ENCODE measurements around the gene JMJD8.
A peak's percentile ranks its signal among the peaks of the same experiment; 100 is the strongest.

Gene JMJD8

GRCh38 chr16:728131-728889 lies 44.2 kb upstream of the JMJD8 start (continued):
- TF ChIP-seq ZNF2 (tag by site-specific recombination; IDR thresholded peaks at IDR 0.05) (peak; percentile 61; the same call in 1 of the 2 replicates), ZFHX2 (tag by site-specific recombination; conservative IDR thresholded peaks at IDR 0.05) (peak; percentile 43; the same call in 1 of the 2 replicates), ZNF514 (tag by site-specific recombination; IDR thresholded peaks at IDR 0.05) (no peak), ZNF133 (tag by site-specific recombination; IDR thresholded peaks at IDR 0.05) (no peak), EGR2 (tag by site-specific recombination; IDR thresholded peaks at IDR 0.05; ENCODE audit: low read depth) (peak; percentile 11; the same call in 1 of the 2 replicates), ZNF76 (tag by site-specific recombination; IDR thresholded peaks at IDR 0.05; ENCODE audit: borderline replicate concordance, low read depth) (no peak), ZBTB26 (tag by site-specific recombination; optimal IDR thresholded peaks at IDR 0.05) (peak; percentile 86), SP2 (tag by site-specific recombination; IDR thresholded peaks at IDR 0.05) (peak; percentile 73), TCF7L2 (IDR thresholded peaks at IDR 0.05; ENCODE audit: borderline replicate concordance, low read depth, low read length) (no peak), ZNF157 (tag by site-specific recombination; IDR thresholded peaks at IDR 0.05) (no peak), ZFP37 (tag by site-specific recombination; IDR thresholded peaks at IDR 0.05) (no peak), SCRT2 (tag by site-specific recombination; IDR thresholded peaks at IDR 0.05) (no peak), ZNF777 (tag by site-specific recombination; IDR thresholded peaks at IDR 0.05; ENCODE audit: borderline replicate concordance) (no peak), GLIS1 (tag by site-specific recombination; IDR thresholded peaks at IDR 0.05) (peak; percentile 33; the same call in 1 of the 2 replicates), HIC1 (tag by site-specific recombination; IDR thresholded peaks at IDR 0.05) (peak; percentile 97), PRDM4 (tag by site-specific recombination; IDR thresholded peaks at IDR 0.05) (no peak), ATF2 (tag by site-specific recombination; IDR thresholded peaks at IDR 0.05; ENCODE audit: low read depth) (no peak), PRDM10 (tag by site-specific recombination; IDR thresholded peaks at IDR 0.05) (peak; percentile 91), ZNF629 (tag by site-specific recombination; IDR thresholded peaks at IDR 0.05) (peak; percentile 46; the same call in 1 of the 2 replicates)

Data from HEK293 (cell line).